Sigmoid colon (tissue), 4 donors: ENCODE results near the gene TNC.

Source experiments
- EP300 ChIP-seq, 4 donors: sonication (generic); formaldehyde crosslinking; IDR thresholded peaks; one replicate each; pipeline ENCODE4 v1.6.1; 2017; ENCODE audit warnings: antibody characterized with exemption in 4 of 4
- POLR2A ChIP-seq, 2 donors: fragments of 450-650 bp; IDR thresholded peaks; one replicate each; pipeline ENCODE4 v1.6.1; 2016; ENCODE audit warnings: antibody characterized with exemption in 2 of 2, mild to moderate bottlenecking in 2 of 2, moderate library complexity in 2 of 2
- TF ChIP-seq, protein P1 (sequence below), 4 experiments: fragments of 450-650 bp in 3 of 4; fragments of 200-600 bp in 1 of 4; IDR thresholded peaks; one replicate each; pipeline ENCODE4 v1.5.1; 2016 to 2019; ENCODE audit warnings: antibody characterized with exemption in 4 of 4, mild to moderate bottlenecking in 3 of 4, moderate library complexity in 2 of 4

DNA sequence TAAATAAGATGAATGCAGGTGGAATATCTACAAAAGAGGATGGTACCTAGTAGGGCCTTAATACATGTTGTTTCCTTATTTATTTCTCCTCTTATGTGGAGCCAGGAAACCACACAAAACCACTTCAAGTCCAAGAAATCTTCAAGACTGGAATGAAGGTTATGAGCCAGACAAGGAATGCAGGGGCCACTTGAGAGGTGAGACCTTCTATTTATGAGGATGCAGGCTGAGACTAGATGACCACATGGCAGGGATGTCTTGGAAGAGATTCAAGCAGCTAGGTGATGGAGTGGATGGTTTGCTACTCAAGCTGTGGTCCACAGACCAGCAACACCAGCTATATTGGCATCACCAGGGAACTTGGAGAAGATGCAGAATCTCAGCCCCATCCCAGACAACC, 92.2 kb downstream of the TNC start:
- TF ChIP-seq POLR2A (IDR thresholded peaks at IDR 0.05) (no peak), EP300 (IDR thresholded peaks at IDR 0.05) (no peak)
- TF ChIP-seq, protein P1, sequence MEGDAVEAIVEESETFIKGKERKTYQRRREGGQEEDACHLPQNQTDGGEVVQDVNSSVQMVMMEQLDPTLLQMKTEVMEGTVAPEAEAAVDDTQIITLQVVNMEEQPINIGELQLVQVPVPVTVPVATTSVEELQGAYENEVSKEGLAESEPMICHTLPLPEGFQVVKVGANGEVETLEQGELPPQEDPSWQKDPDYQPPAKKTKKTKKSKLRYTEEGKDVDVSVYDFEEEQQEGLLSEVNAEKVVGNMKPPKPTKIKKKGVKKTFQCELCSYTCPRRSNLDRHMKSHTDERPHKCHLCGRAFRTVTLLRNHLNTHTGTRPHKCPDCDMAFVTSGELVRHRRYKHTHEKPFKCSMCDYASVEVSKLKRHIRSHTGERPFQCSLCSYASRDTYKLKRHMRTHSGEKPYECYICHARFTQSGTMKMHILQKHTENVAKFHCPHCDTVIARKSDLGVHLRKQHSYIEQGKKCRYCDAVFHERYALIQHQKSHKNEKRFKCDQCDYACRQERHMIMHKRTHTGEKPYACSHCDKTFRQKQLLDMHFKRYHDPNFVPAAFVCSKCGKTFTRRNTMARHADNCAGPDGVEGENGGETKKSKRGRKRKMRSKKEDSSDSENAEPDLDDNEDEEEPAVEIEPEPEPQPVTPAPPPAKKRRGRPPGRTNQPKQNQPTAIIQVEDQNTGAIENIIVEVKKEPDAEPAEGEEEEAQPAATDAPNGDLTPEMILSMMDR (IDR thresholded peaks at IDR 0.05), result no peak
